CD4-positive, alpha-beta T cell treated with Interleukin-6 at 100 ng/mL for 8 hours (primary cell): ENCODE results near the gene LRRC8C.
"Not testable (repeated sequence)": the region's sequence is repeated elsewhere in the genome, so short reads cannot be mapped to it uniquely, and the experiment has no call there.

Source experiments
- DNase-seq: peaks from one replicate; pipeline ENCODE4 v3.0.0-alpha.2; 2020; ENCODE audit warnings: mixed read lengths, low spot score

The LRRC8C gene

GRCh38 chr1:89704014-89704413, 71.1 kb downstream of the LRRC8C start:
- no peak for DNase-seq

- DNase-seq, result not testable (repeated sequence)
Measured at GRCh38 chr1:89704885-89705284, 72.0 kb downstream of the LRRC8C start.

GRCh38 chr1:89705901-89706699, 73.2 kb downstream of the LRRC8C start:
- DNase-seq, result no peak

DNA sequence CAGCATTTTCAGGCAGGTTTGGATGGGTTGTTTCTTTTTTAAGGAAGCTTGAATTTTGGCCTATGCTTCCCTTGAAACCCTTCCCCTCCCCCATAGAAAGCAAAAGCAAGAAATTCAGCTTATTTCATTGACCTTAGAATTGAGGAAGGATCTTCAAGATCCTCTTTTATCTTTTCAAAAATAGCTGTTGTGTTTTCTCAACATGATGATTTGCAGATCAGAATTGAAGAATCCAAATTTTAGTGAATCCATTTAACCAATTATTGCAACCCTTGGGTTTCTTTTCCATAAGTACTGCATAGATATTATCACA, 73.7 kb downstream of the LRRC8C start:
- no peak for DNase-seq

DNA sequence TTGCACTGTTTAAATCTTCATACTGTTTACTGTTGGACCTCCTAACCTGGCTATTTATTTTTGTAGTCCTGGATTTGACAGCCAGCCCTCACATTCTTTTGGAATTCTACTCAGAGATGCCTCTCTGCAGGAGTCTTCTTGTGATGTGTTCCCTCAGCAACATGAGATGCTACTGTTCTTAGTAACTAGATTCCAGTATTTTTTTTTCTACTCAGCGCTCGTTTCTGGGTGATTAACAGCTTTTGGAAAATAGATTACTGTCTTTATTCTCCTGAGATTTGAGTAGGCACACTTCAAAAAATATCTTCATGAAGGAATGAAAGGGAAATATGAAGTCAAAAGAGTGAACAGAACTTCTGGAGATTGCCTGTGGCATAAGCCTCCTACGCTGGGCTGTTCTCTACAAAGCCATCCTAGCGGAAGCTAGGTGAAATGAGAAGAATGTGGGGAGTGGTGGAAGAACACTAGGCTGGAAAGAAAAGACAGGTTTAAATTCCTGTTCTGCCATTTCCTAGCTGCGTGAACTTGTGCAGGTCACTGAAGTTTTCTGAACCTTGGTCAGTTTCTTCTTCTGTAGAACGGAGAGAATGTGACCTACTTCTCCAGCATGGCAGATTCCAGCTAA, 75.9 kb downstream of the LRRC8C start:
- no peak for DNase-seq

GRCh38 chr1:89710498-89711139, 77.7 kb downstream of the LRRC8C start:
- DNase-seq, result no peak

- no peak for DNase-seq
Measured at GRCh38 chr1:89711140-89711778, 78.3 kb downstream of the LRRC8C start.

GRCh38 chr1:89712420-89712819, 79.5 kb downstream of the LRRC8C start:
- DNase-seq, result no peak

DNA sequence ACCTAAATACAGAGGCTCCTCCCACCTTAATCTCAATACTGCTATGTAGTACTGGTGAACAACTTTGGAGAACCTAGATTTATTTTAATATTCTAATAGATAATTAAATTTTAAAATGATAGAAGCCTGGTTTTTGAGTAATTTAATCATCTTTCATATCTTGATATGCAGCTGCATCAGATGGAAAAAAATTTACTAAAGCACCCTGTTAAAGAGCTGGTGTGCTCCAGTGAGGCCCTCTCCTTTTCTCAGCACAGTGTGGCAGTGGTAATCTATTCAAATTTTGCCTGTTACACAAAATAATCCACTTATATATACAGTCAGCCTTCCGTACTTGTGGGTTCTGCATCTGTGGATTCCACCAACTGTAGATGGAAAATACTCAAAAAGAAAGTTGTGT, 82.8 kb downstream of the LRRC8C start:
- no peak for DNase-seq

DNA sequence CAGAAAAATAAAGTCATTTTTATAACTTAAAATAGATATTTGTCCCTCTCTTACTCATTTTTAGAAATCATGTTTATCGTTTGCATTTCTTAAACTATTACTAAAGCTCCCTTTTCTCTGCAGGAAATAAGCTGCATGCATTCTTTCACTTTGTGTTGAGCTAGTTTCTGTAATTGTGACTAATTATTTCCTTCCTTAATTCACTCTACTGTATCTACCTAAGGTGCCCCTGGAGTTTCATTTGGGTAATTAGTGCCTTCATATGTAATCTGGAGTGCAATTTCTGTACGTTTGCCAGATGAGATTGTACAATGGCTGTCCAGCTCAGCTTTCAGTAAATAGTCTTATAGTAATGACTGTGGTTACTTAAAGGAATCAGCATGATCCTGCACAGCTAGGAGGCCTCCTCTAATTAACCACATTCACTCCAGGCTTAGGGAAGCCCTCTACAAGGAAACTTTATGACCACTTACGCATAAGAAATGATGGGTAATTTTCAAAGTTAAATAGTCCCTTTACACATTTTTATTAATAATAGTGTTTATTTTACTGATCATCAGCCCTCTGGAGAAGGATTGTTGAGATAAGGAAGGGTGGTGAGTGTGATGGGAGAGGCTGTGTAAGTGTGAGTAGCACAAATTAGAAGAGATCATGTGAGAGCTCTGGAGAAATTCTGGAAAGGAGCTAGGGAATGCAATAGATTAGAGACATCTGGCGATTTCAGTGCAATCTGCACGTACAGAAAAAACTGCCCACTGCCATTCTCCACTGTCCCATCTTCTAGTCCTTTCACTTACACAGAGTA, 86.8 kb downstream of the LRRC8C start:
- DNase-seq, result peak; percentile 57

DNA sequence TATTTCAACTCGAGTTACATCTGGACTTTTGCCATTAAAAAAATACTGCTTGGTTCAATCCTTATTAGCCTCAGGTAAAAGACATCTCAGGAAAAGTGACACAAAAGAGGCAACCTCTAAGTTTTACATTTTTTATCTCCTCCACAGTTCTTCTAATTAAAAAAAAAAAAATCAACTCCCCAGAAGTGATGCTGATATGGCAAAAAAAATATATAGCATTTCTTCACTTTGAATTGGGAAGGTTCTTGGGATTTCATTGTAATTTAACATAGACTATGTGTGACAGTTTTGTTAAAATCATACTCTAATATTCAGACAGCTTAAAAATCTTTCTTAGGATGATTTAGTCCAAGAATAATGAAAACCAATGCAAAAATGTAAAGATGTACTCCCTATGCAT, 87.9 kb downstream of the LRRC8C start:
- no peak for DNase-seq

- DNase-seq, result peak; percentile 66
Measured at GRCh38 chr1:89721351-89721750, 88.4 kb downstream of the LRRC8C start.

DNA sequence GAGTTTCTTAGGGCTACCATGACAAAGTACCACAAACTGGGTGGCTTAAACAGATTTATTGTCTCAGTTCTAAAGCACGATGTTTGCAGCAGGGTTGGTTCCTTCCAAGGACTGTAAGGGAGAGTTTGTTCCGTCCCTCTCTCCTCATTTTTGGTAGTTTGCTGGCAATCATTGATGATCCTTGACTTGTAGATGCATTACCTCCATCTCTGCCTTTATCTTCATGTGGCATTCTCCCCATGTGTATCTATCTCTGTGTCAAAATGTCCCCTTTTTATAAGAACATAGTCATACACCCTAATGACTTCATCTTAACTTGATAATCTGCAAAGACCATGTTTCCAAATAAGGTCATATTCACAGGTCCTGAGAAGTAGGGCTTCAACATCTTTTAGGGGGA, 90.2 kb downstream of the LRRC8C start:
- no peak for DNase-seq

DNA sequence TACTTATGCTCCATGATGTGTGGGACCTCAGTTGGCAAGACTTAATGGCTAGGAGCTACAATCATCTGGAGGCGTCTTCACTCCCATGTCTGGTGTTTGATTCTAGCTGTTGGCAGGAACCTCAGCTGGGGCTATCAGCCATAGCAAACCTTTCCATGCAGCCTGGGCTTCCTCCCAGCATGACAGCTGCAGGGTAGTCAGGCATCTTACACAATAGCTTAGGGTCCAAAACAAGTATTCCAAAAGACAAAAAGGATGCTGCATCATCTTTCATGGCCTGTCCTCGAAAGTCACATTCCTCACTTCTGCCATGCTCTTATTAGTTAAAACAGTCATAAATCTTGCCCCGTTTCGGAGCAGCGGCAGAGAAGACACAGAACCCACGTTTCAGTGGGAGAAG, 90.9 kb downstream of the LRRC8C start:
- no peak for DNase-seq

- peak; percentile 14 for DNase-seq
Measured at GRCh38 chr1:89724369-89725010, 91.6 kb downstream of the LRRC8C start.

DNA sequence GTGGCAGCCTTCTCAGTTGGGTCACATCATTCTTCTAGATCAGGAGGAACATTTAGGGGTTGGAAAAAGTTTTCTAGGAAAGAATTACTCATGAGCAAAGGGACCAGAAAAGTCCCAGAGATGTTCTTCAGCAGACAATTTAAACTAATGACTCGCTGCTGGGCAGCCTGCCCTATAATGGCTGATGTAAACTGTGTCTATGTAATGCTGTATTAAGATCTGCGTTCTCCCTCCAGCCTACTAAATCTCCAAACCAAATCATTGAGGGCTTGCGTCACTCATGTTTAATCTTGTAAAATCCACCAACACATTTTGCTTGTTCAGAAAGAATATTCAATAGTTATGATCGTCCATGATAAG, 92.1 kb downstream of the LRRC8C start:
- no peak for DNase-seq

DNA sequence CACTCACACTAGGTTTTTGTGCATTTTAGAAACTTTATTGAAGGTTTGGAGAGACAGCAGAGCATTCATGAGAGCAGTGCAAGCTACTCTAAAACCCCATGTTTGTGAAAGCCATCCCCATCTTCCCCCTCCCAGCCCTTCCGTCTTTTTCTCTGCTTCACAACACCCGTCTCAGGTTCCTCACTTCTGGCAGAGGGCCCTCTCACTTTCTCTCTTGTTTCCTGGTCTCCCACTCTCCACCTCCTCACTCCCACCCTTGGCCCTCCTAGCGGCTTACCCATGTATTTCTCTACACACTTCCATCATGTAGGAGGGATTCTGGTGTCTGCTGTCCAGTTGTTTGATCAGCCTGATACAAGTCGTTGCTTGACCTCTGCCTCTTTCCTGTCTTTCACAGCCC, 92.7 kb downstream of the LRRC8C start:
- no peak for DNase-seq

GRCh38 chr1:89727517-89728312, 94.8 kb downstream of the LRRC8C start:
- DNase-seq, result no peak

- no peak for DNase-seq
Measured at GRCh38 chr1:89728381-89728780, 95.5 kb downstream of the LRRC8C start.

DNA sequence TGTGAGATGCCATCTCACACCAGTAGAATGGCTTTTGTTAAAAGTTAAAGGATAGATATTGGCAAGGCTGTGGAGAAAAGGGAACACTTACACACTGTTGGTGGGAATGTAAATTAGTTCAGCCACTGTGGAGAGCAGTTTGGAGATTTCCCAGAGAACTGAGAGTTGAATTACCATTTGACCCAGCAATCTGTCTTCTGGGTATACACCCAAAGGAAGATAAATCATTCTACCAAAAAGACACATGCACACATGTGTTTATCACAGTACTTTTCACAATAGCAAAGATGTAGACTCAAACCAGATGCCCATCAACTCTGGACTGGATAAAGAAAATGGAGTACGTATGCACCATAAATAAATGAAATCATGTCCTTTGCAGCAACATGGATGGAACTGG, 99.3 kb downstream of the LRRC8C start:
- DNase-seq, result no peak
